GM10847 (cell line): ENCODE results near the gene ACVRL1.

ENCODE experiments used
- POLR2A ChIP-seq: IDR thresholded peaks from 2 replicates; pipeline ENCODE4 v1.6.1; 2011; ENCODE audit not compliant: insufficient read length; ENCODE audit errors: extremely low read depth

Gene ACVRL1

GRCh38 chr12:51970904-51971646 is 63.8 kb downstream of the ACVRL1 start:
- TF ChIP-seq POLR2A, result no peak

GRCh38 chr12:51971679-51972421 is 64.5 kb downstream of the ACVRL1 start:
- TF ChIP-seq POLR2A, result no peak

DNA sequence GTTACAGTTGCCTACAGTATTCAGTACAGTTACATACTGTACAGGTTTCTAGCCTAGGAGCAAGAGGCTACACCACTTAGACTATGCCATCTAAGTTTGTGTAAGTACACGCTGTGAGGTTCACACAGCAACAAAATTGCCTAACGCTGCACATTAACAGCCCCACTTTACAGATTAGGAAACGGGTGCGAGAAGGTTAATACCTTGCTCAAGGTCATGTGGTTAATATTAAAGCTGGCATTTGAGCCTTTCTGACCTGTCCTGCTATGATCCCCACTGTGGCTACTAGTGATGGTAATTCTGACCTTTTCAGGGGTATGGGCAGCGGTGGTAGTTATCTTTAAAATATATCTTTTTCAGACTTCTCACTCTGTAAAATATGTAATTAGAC is 65.1 kb downstream of the ACVRL1 start:
- TF ChIP-seq POLR2A, result no peak

DNA sequence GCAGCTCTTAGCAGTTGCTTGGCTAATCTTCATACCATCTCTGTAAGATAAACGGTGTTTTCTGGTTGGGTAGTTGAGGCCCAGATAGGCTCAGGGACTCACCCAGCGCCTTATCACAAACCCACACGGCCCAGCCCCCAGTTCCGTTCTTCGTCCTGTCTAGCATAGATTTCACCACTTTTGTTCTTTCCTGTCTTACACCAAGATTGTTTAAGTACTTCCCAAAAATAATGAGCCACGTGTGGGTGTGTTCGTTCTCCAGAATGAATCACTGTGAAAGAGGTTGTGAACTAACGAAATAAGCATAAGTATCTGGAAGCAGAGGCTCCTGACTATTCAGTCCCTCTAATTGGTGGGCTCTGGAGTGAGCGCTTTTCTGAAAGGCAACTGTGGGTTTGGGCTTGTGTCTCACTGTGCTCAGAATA is 65.6 kb downstream of the ACVRL1 start:
- TF ChIP-seq POLR2A, result no peak
